Fibroblast of mammary gland (primary cell): ENCODE data around the gene DLG2.
A peak's percentile ranks its signal among the peaks of the same experiment; 100 is the strongest.

ENCODE experiments used
- DNase-seq: peaks from one replicate; pipeline ENCODE4 v3.0.0-alpha.2; 2010; ENCODE audit warnings: low read depth
- H3K4me3 ChIP-seq: 2 replicates; pipeline ENCODE4 v1.5.1; 2011; ENCODE audit warnings: low read depth, mild to moderate bottlenecking, low read length, moderate library complexity; ENCODE audit not compliant: control insufficient read depth
- CTCF ChIP-seq: conservative IDR thresholded peaks from 2 replicates; pipeline ENCODE4 v1.5.1; 2011; ENCODE audit warnings: low read depth, low read length, inconsistent platforms; ENCODE audit not compliant: control insufficient read depth, insufficient read depth

The DLG2 gene

GRCh38 chr11:84894666-84895065 is 732.5 kb downstream of the DLG2 start:
- no peak overlapping the region for H3K4me3 ChIP-seq
- no peak for TF ChIP-seq CTCF
- no peak for DNase-seq

- DNase-seq: peak; percentile 25
Observed at GRCh38 chr11:84890676-84891075, 736.5 kb downstream of the DLG2 start.

GRCh38 chr11:84889556-84889955 is 737.6 kb downstream of the DLG2 start:
- no peak for TF ChIP-seq CTCF
- no peak overlapping the region for H3K4me3 ChIP-seq
- DNase-seq: no peak

More at GRCh38 chr11:84890676-84891075, 736.5 kb downstream of the DLG2 start:
- no peak overlapping the region for H3K4me3 ChIP-seq
- no peak for TF ChIP-seq CTCF

- DNase-seq: peak; percentile 17
- TF ChIP-seq CTCF: no peak
- no peak overlapping the region for H3K4me3 ChIP-seq
Observed at GRCh38 chr11:84887055-84887629, 740.0 kb downstream of the DLG2 start.

- no peak overlapping the region for H3K4me3 ChIP-seq
- no peak for TF ChIP-seq CTCF
- DNase-seq: peak; percentile 68
Observed at GRCh38 chr11:84886344-84886743, 740.8 kb downstream of the DLG2 start.

GRCh38 chr11:84884836-84885235 is 742.3 kb downstream of the DLG2 start:
- H3K4me3 ChIP-seq: no peak overlapping the region
- no peak for DNase-seq
- TF ChIP-seq CTCF: no peak

GRCh38 chr11:84882056-84882455 is 745.1 kb downstream of the DLG2 start:
- no peak for DNase-seq
- H3K4me3 ChIP-seq: no peak overlapping the region
- TF ChIP-seq CTCF: no peak
